ENCODE measurements around the gene MYO7B.

- TF ChIP-seq CSDC2 (CRISPR knock-in tag; IDR thresholded peaks at IDR 0.05) (no peak), ARNTL (CRISPR knock-in tag; IDR thresholded peaks at IDR 0.05; ENCODE audit: borderline replicate concordance, low read depth) (no peak), RARB (CRISPR knock-in tag; IDR thresholded peaks at IDR 0.05) (no peak), ESRRG (CRISPR knock-in tag; IDR thresholded peaks at IDR 0.05) (no peak), TOX (CRISPR knock-in tag; IDR thresholded peaks at IDR 0.05; ENCODE audit: borderline replicate concordance) (no peak), SNAI2 (CRISPR knock-in tag; IDR thresholded peaks at IDR 0.05) (no peak), ZC3H10 (CRISPR knock-in tag; IDR thresholded peaks at IDR 0.05) (no peak), ZFP30 (CRISPR knock-in tag; IDR thresholded peaks at IDR 0.05) (no peak), BACH2 (CRISPR knock-in tag; IDR thresholded peaks at IDR 0.05; ENCODE audit: borderline replicate concordance) (no peak), PATZ1 (CRISPR knock-in tag; IDR thresholded peaks at IDR 0.05; ENCODE audit: borderline replicate concordance) (no peak), ZNF565 (CRISPR knock-in tag; conservative IDR thresholded peaks at IDR 0.05; ENCODE audit: low read depth) (no peak), OSR1 (CRISPR knock-in tag; IDR thresholded peaks at IDR 0.05) (no peak), CSRNP3 (CRISPR knock-in tag; IDR thresholded peaks at IDR 0.05) (no peak)
Observed at GRCh38 chr2:127649684-127650040, 114.2 kb downstream of the MYO7B start.

Measured in SK-N-SH treated with all-trans-retinoic acid at 6 μM for 48 hours (cell line).